Measurements from ENCODE around the gene C2orf69. TPM values are rescaled to one million over a fixed set of nuclear protein-coding genes. Genes with fewer than 3 reads are reported as not detected.

C2orf69 gene
- total and polyA plus RNA-seq, 7 donors, result 7.2 to 13.6 (median 11.1) TPM

DNA sequence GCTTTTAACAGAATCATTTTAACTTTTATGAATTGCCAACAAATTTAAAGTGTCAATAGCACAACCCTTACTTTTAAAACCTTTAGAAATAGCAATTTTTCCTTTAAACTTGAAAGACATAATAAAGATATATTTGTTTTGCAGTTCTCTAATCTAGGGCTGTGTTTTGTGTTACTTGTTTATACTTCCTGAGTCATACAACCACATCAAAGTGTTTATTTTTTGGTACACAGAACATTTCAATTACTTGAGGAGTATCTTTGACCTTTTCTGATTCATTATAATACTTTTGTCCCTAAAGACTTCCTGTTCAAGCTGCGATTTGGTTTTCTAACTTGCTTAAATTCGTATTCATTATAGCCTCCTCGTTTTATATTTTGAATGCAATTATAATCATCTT lies 22.4 kb downstream of the C2orf69 start:
- H3K27me3 ChIP-seq, result no peaks in the 10 kb centered on the region
- H3K4me1 ChIP-seq, result no peaks in the 10 kb centered on the region
- H3K9me3 ChIP-seq, result no peaks in the 10 kb centered on the region
- intact Hi-C loops (cut with DNase I), result no loop called here
- H3K4me3 ChIP-seq, result no peak overlapping the region
- 61 to 73% methylated on average over 3 of the region's 3 CpGs for WGBS, 2 donors
- no peak overlapping the region for H3K27ac ChIP-seq
- TF ChIP-seq, protein P1, sequence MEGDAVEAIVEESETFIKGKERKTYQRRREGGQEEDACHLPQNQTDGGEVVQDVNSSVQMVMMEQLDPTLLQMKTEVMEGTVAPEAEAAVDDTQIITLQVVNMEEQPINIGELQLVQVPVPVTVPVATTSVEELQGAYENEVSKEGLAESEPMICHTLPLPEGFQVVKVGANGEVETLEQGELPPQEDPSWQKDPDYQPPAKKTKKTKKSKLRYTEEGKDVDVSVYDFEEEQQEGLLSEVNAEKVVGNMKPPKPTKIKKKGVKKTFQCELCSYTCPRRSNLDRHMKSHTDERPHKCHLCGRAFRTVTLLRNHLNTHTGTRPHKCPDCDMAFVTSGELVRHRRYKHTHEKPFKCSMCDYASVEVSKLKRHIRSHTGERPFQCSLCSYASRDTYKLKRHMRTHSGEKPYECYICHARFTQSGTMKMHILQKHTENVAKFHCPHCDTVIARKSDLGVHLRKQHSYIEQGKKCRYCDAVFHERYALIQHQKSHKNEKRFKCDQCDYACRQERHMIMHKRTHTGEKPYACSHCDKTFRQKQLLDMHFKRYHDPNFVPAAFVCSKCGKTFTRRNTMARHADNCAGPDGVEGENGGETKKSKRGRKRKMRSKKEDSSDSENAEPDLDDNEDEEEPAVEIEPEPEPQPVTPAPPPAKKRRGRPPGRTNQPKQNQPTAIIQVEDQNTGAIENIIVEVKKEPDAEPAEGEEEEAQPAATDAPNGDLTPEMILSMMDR (IDR thresholded peaks at IDR 0.05), result no peak
- TF ChIP-seq EP300 (IDR thresholded peaks at IDR 0.05), result no peak
- no peak for TF ChIP-seq POLR2A (IDR thresholded peaks at IDR 0.05)
- no peak for TF ChIP-seq POLR2AphosphoS5 (IDR thresholded peaks at IDR 0.05)
- no peak for DNase-seq
- H3K36me3 ChIP-seq, result peaks cover 15 to 73% (median 20%) of the 10 kb centered on the region in 4 donors

DNA sequence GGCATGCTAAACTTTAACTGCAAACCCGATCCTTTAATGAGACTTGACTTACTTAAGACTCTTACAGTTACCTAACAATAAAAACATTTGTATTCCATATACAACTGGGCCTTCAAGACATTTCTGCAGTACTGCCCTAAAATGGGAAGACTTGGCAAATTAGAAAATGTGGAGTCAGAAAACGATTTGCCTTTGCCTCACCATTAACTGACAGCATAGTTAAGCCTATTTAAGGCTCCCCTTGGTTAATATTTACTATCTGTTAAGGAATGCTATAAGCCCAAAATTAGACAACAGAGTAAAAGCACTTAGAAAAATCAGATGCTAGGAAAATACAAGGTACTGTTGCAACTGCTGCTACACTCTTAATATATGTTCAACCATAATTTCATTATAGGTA lies 25.5 kb downstream of the C2orf69 start:
- no peak overlapping the region for H3K27ac ChIP-seq
- H3K36me3 ChIP-seq, result peaks cover 13 to 71% (median 18%) of the 10 kb centered on the region in 4 donors
- WGBS, 2 donors, result 41 to 77% methylated on average over 2 of the region's 2 CpGs
- H3K4me3 ChIP-seq, result no peak overlapping the region
- TF ChIP-seq EP300 (IDR thresholded peaks at IDR 0.05) (no peak), POLR2A (IDR thresholded peaks at IDR 0.05) (no peak), POLR2AphosphoS5 (IDR thresholded peaks at IDR 0.05) (no peak)
- TF ChIP-seq, protein P1 (IDR thresholded peaks at IDR 0.05), result no peak
- H3K9me3 ChIP-seq, result no peaks in the 10 kb centered on the region
- H3K27me3 ChIP-seq, result no peaks in the 10 kb centered on the region
- intact Hi-C loops (cut with DNase I), result no loop called here
- H3K4me1 ChIP-seq, result no peaks in the 10 kb centered on the region
- no peak for DNase-seq

DNA sequence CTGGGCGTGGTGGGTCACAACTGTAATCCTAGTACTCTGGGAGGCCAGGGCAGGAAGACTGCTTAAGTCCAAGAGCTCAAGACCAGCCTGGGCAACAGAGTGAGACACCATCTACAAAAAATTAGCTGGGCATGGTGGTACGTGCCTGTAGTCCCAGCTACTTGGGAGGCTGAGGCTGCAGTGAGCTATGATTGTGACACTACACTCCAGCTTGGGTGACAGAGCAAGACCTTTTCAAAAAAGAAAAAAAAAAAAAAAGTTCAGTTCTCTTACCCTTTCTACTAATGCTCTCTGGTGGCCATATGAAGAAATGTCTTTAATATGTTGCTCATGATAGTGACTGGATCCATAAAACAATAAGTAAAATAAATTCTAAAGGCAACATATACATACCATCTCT lies 29.3 kb downstream of the C2orf69 start:
- H3K36me3 ChIP-seq, result peaks cover 0 to 66% (median 9%) of the 10 kb centered on the region in 4 donors
- H3K27ac ChIP-seq, result no peak overlapping the region
- no peak overlapping the region for H3K4me3 ChIP-seq
- no peaks in the 10 kb centered on the region for H3K27me3 ChIP-seq
- DNase-seq, result no peak
- 86 to 94% methylated on average over 2 of the region's 2 CpGs for WGBS, 2 donors
- H3K9me3 ChIP-seq, result no peaks in the 10 kb centered on the region
- no peaks in the 10 kb centered on the region for H3K4me1 ChIP-seq
- TF ChIP-seq POLR2A (IDR thresholded peaks at IDR 0.05) (no peak), EP300 (IDR thresholded peaks at IDR 0.05) (no peak), POLR2AphosphoS5 (IDR thresholded peaks at IDR 0.05) (no peak)
- TF ChIP-seq, protein P1 (IDR thresholded peaks at IDR 0.05), result no peak
- intact Hi-C loops (cut with DNase I), result no loop called here

DNA sequence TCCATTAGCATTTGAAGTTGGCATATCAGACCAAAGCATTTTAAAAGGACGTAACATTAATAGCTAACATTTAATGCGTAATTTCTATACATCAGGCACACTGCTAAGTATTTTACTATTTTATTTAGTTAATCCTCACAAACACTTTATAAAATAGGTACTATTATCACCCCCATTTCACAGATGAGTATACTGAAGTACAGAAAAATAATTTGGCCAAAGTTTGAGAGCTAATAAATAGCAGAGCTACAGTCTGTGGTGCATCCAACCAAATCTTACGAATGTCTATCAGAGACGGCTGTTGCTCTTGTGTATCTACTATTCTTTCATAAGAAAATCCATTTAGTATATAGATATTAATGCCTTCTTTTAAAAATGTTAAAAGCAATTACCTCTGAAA lies 32.3 kb downstream of the C2orf69 start:
- no peaks in the 10 kb centered on the region for H3K4me1 ChIP-seq
- no peaks in the 10 kb centered on the region for H3K9me3 ChIP-seq
- H3K4me3 ChIP-seq, result no peak overlapping the region
- WGBS, 2 donors, result 95 to 96% methylated on average over 4 of the region's 4 CpGs
- TF ChIP-seq, protein P1 (IDR thresholded peaks at IDR 0.05), result no peak
- no peak for TF ChIP-seq POLR2AphosphoS5 (IDR thresholded peaks at IDR 0.05)
- no peak for TF ChIP-seq POLR2A (IDR thresholded peaks at IDR 0.05)
- TF ChIP-seq EP300 (IDR thresholded peaks at IDR 0.05), result no peak
- DNase-seq, result no peak
- peaks cover 0 to 69% (median 11%) of the 10 kb centered on the region in 4 donors for H3K36me3 ChIP-seq
- intact Hi-C loops (cut with DNase I), result no loop called here
- H3K27ac ChIP-seq, result no peak overlapping the region
- H3K27me3 ChIP-seq, result no peaks in the 10 kb centered on the region

DNA sequence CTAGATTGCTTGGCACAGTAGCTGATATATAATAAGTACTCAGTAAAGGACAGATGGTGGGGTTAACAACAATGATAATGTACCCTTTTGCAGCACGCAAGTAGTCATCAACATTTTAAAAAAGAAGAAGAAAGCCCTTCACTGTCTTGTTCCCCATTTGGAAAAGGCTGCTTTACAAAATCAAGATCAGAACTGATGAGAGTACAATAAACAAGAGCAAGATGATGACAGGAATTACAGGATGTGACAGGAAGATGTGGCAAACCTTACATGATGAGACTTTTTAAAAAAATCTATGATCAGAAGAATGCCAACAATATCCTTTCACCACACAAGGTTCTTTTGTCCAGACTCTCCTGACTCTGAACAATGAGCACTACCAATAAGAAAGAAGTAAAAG lies 35.1 kb downstream of the C2orf69 start:
- Histone ChIP-seq H3K4me3 (no peak overlapping the region), H3K27me3 (no peaks in the 10 kb centered on the region), H3K36me3 (peaks cover 0 to 59% (median 6%) of the 10 kb centered on the region in 4 donors), H3K4me1 (no peaks in the 10 kb centered on the region), H3K9me3 (no peaks in the 10 kb centered on the region), H3K27ac (no peak overlapping the region)
- DNase-seq, result no peak
- TF ChIP-seq POLR2A (IDR thresholded peaks at IDR 0.05), result no peak
- no peak for TF ChIP-seq EP300 (IDR thresholded peaks at IDR 0.05)
- TF ChIP-seq, protein P1 (IDR thresholded peaks at IDR 0.05), result no peak
- TF ChIP-seq POLR2AphosphoS5 (IDR thresholded peaks at IDR 0.05), result no peak
- 89 to 100% methylated on average over 1 of the region's 1 CpG for WGBS, 2 donors
- intact Hi-C loops (cut with DNase I), result no loop called here
